HCEC 1CT (cell line): ENCODE data around the gene ADCYAP1.
"Not testable (repeated sequence)": the region's sequence is repeated elsewhere in the genome, so short reads cannot be mapped to it uniquely, and the experiment has no call there.

Source experiments
- DNase-seq: peaks from one replicate; pipeline ENCODE4 v3.0.0-alpha.2; 2017

Gene ADCYAP1

GRCh38 chr18:904218-905090, at the start of gene ADCYAP1:
Gene ADCYAP1 (plus strand): TSS chr18:904871. CDS start chr18:905387, 516 bp downstream.
- DNase-seq = no peak

- DNase-seq = no peak
Measured at GRCh38 chr18:857986-858385, 46.7 kb upstream of the ADCYAP1 start.

DNA sequence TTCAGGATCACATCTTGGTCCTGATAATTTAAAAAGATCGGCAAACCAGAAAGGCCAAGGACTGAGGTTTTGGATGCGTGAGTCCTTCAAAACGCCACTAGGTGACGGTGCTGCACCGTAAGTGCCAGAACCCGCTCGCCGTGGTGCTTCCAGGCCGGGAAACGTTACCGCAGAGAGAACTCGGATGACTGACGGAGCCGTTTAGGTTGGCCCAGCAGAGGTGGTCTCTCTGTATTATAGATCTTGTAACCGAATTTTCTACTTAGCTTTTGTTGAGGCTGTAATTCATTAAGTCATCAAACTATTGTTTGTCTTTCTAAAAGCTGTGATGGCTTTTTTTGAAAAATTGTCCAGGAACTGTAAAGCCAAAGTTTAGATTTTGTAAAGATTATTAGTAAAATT, 39.8 kb upstream of the ADCYAP1 start:
- peak; percentile 68 for DNase-seq

DNA sequence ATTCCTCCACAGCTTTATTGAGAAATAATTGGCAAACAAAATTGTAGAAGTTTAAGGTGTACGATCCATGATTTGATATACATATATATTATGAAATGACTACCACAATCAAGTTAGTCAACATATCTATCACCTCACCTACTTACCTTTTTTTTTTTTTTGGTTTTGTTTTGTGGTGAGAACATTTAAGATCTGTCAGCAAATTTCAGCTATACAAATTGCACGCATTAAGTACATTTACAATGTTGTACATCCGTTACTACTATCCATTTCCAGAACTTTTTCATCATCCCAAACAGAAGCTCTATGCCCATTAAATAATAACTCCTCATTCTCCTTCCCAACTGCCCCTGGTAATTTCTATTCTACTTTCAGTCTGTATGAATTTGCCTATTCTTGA, 37.4 kb upstream of the ADCYAP1 start:
- DNase-seq = no peak

DNA sequence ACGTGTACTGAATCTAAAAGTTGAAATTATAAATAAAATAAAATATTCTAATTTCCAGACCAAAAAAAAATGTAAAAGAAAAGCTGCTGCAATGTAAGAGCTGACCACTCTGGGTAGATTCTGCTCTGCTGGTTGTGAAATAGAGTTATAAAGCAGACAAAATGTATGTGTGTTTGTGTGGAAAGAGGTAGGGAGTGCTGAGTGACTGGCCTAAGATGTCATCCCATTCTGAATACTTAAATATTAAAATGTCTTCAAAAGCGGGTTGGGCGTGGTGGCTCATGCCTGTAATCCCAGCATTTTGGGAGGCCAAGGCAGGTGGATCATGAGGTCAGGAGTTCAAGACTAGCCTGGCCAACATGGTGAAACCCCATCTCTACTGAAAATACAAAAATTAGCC, 31.2 kb upstream of the ADCYAP1 start:
- DNase-seq = not testable (repeated sequence)

- no peak for DNase-seq
Measured at GRCh38 chr18:875912-876311, 28.8 kb upstream of the ADCYAP1 start.

GRCh38 chr18:877238-877637, 27.4 kb upstream of the ADCYAP1 start:
- DNase-seq = no peak

DNA sequence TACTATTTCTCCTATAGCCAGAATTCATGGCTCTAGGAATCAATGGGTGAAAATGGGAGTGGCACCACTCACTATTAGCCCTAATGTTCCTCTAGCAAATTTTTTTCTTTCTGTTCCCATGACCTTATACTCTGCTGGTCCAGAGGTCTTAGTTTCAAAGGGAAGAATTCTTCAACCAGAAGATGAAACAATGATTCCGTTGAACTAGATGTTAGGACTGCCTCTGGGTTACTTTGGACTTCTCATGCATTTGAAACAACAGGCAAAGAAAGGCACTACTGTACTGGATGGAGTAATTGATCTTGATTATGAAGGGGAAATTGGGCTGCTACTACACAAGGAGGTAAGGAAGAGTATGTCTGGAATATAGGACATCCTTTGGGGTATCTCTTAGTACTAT, 18.6 kb upstream of the ADCYAP1 start:
- no peak for DNase-seq

DNA sequence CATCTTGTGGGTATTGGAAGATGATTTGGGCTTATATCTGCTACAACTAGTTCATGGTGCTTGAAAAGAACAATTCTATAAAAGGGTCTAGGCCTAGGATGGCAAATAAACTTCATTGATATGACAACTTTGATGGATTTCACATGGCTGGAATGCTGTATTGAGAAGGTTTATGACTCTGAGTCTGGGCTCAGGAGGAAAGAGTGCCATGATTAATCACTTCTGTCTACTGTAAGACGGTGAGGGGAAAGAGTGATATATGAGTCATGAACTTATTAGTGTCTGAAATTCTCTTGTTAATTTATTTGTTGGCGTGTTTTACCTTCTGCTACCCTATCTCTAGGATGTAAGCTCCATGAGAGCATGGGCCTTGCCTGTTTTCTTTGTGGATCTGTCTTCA, 17.0 kb upstream of the ADCYAP1 start:
- DNase-seq = no peak

DNA sequence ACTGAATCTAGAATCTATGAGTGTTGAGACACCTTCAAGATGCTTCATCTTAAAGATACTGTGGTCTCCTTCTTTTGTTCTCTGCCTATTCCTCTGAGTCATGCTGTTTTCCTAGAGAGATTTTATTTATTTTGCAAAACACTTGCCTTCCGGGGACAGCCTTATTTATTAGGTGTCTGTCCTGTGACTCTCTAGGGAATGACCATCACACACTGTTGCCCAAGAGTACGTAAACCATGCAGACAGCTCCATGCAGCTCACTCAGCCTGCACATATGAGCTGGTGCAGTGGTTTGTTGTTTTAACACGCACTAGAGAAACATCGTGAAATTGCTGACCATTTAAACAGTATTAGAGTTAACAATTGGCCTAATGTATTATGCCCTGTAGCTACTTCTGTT, 12.4 kb upstream of the ADCYAP1 start:
- no peak for DNase-seq

DNA sequence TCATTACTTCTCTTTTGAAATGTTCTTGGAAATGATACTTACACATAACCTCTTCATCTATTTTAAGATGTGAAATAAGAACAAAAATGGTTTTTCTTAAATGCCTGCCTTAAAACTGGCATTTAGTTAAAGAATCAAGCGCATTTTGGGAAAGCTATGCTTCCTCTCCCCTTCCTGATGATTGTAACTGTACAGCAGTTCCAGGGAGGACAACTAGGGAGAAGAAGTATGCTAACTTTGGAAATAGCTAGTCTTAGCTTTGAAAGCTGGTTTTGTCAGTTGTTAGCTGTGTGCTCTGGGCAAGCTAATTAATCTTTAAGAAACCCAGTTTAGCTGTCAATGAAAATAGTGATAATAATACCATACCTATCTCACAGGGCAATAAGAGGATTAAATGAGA, 8.4 kb upstream of the ADCYAP1 start:
- no peak for DNase-seq

GRCh38 chr18:901761-902160, 2.9 kb upstream of the ADCYAP1 start:
- DNase-seq = no peak

DNA sequence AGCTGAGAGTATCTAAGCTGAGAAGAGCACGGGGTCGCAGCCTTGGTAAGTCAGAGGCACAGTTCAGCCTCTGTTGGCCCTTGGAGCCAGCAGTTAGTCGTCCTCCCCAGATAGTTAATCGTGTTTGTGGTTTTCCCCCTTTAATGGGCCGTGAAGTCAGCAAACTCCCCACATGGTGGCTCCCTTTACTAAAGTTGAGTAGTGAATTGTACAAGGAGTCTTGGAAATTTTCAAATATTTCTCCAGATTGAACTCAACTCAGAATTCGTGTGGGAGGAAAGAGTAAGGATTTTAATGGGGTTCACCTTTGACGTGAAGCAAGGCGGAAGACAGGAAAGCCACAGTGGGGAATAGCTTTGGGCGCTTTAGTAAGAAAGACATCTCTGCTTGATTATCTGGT, 2.4 kb upstream of the ADCYAP1 start:
- no peak for DNase-seq

DNA sequence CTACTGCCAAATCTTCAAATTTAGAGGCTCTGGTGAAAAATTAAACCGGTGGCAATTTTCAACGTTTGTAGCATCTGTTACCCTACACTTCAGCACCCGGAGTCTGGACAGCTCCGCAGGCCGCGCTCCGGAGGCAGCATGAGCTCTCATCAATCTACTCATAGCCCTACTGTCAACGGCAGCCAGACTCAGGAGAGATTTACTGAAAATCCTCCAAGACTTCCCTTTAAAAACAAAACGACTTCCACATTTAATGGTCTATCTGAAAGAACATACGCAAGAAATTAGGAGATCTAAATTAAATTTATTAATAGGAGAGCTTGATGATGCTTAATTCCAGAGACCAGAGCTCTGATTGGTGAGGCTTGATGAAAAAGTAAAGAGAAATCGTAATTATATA, 970 bp upstream of the ADCYAP1 start:
- no peak for DNase-seq

DNA sequence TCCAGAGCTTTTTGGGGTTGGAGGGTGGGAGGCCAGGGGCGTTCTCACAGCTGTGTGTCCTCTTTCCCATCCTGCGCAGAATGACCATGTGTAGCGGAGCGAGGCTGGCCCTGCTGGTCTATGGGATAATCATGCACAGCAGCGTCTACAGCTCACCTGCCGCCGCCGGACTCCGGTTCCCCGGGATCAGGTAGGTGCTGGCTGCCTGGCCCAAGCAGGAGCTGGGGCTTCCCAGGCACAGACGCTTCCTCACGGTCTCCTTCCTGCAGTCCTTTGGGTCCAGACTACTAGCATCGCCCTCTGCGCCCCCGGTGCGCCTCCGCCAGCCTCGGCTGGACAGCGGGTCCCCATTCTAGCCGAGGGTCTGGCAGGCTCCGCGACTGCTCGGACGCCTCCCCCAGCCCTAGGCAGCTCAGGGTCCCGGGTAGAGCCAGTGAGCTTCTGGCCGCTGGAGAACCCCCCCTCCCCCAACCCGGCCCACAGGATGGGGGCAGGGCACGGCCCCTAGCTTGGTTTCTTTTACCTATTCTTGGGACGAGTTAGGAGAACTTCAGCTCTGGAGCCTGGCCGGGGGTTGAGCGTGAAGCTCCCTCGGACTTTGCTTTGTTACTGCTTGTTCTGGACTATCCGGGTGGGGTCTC, 756 bp downstream of the ADCYAP1 start:
- DNase-seq = no peak

DNA sequence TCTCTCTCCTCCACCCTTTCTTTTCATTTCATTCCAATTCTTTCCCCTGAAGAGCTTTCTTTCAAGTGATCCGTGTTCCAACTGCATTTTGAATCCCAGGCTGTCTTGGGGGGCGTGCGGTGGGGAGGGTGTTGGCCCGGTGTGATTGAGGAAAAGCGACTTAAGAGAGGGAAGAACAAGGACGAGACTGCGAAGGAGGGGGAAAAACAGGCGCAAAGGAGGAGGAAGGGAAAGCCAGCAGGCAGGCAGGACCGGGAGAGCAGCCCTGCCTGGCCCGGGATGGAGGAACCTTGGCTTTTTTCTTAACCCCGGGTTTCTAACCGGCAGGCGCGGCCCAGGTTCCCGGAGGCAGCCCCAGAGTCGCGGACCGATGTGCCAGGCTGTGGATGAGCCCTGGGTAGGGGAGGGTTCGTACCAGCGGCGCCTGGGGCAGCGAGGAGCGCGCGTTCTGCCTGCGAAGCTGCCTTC, 1.3 kb downstream of the ADCYAP1 start:
- no peak for DNase-seq

DNA sequence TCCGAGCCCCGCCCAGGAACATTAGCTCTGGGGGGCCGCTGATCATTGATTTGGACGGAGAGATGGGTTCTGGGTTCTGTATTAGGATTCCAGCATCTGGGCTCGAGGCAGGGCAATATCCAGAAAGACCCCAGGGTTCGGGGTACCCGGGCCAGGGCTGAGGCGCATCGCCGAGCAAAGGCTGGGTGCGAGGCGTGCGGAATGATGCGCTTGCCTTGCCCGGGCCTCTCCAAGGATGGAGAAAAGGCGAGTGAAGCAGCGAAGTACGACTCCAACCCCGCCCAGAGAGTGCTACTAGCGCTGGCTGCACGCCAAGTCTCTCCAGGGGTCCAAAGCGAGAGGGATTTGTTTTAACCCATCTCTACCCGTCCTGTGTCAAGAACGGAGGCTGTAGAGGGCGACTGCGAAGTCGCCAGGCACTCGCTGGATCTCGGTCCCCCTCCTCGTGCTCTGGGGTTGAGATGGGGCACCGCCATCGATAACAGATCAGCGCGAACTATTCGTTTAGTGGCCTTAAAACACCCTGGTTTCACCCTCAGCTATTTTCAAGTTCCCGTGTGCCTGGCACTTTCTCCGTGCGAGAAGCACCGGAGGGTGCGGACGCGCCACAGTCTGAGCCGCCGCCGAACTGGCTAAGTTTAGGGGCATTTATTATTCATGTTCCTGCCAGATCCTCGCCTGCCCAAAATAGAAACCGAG, 1.9 kb downstream of the ADCYAP1 start:
- DNase-seq = no peak

DNA sequence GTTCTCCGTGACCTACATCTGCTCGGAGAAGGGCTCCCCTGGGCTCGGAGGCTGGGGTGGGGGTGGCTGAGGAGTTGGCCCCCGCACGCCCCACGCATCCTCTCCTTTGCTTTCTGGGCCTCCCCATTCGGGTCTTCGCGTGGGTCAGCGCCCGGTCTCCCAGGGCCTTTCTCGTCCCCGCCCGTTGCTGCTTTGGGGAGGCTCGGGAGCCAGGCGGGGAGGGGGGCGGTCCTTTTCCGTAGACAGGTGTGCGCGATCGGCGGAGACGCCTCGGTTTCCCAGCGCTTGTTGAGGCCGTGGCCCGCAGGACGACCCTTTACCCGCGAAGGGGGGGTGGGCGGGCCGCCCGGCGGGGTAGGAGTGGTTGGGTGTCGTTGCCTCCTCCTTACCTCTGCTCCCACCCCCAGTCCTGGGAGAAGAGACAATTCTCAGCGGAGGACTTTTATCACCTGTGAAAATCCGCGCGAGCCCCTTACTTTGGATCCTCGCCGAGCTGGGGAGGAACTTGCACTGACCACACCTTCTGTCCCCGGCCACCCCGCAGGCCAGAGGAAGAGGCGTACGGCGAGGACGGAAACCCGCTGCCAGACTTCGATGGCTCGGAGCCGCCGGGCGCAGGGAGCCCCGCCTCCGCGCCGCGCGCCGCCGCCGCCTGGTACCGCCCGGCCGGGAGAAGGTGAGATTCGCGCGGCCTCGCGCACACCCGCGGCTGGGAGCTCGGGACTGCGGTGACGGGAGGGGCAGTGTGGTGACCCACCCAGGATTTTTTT, 2.6 kb downstream of the ADCYAP1 start:
- no peak for DNase-seq

- DNase-seq = no peak
Measured at GRCh38 chr18:907885-908757, 3.5 kb downstream of the ADCYAP1 start.

DNA sequence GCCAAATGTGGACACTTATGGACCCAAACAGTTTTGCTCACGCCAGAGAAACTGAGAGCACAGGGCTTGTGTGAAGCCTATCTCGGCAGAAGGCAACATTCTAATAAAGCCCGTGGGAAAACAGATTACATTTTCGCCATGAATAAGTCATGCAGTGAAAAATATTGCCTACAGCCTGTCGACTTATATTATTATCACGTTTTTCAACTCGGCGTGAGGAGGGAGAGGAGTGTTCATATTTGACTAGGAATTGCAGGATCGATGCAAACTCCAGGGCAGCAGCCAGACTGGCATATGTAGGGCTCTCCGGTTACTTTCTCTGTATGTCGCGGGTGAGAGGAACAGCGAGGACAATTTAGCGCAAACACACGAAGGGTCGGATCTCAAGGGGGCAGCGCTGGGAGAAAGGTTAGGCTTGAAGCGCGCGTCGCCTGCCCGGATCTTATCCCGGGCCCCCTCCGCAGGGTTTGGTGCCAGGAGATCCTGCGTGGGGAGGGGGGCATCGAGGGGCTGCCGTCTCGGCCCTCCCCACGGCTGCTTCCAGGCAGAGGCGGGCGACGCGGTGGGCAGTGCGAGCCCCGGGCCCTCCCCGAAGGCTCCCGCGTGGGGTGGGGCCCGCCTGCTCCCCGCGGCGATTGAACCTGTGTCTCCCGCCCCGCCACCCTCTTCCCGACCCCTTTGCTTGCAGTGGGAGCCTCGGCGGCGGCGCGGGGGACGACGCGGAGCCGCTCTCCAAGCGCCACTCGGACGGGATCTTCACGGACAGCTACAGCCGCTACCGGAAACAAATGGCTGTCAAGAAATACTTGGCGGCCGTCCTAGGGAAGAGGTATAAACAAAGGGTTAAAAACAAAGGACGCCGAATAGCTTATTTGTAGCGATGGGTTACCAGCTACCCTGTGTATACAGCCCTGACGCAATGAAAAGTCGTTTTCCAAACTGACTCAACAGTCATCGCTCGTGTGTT, 4.4 kb downstream of the ADCYAP1 start:
- no peak for DNase-seq

DNA sequence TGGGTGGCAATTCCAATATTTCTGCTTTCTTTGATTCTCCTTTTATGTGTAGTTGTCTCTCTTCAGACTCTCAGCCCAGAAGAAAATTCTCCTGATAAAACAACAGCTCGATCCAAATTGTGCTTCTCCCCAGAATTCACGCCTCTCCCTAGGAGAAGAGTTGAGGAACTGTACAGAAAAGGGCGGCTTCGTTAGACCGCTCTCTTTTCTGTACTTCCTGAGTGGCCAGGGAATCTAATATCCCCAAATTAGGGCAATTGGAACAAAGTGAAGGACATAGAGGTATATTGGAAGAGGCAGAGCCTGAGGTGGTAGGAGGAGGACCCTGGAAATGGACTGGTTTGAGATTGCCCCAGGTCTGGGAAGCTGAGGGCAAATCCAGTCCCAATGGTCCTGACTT, 5.6 kb downstream of the ADCYAP1 start:
- no peak for DNase-seq
